BE2C (cell line): ENCODE measurements around the gene NBL1.
"Not testable (repeated sequence)": the region's sequence is repeated elsewhere in the genome, so short reads cannot be mapped to it uniquely, and the experiment has no call there.

Experiments
- DNase-seq: peaks from one replicate; pipeline ENCODE4 v3.0.0-alpha.2; 2020
- H3K27me3 ChIP-seq: fragments of 250-450 bp; sonication (Bioruptor Pico); 2 replicates; pipeline ENCODE4 v1.5.1; 2020; ENCODE audit warnings: mild to moderate bottlenecking
- H3K36me3 ChIP-seq: fragments of 250-450 bp; sonication (Bioruptor Pico); 2 replicates; pipeline ENCODE4 v1.5.1; 2020; ENCODE audit warnings: mild to moderate bottlenecking
- H3K4me1 ChIP-seq: fragments of 250-450 bp; sonication (Bioruptor Pico); 2 replicates; pipeline ENCODE4 v1.5.1; 2020
- H3K4me3 ChIP-seq: 2 replicates; pipeline ENCODE4 v1.5.1; 2011; ENCODE audit warnings: low read depth, low read length
- H3K9me3 ChIP-seq: fragments of 250-450 bp; sonication (Bioruptor Pico); 2 replicates; pipeline ENCODE4 v1.5.1; 2020
- TF ChIP-seq, protein P1 (sequence below): IDR thresholded peaks from 2 replicates; pipeline ENCODE4 v1.5.1; 2012; ENCODE audit warnings: mild to moderate bottlenecking, low read depth, low read length

The NBL1 gene

DNA sequence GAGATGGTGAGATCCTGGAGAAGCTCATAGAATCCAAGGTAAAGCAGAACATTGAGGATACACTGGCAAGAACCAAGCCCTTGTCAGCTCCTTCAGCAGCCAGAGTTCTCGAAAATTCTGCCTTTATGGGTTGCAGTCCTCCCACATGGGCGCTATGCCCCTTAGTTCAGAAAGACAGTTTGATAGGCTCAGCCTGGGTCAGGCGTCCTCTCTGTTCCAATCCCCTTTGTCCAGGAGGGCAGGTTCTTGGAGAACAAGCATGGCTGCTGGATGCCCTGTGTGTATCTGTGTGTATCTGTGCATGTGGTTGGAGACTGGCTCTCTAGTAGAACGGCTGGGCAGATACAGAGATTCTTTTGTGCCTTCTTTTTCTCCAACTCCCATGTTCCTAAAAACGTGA lies 8.0 kb upstream of the NBL1 start:
- Histone ChIP-seq H3K27me3 (no peaks in the 10 kb centered on the region), H3K4me1 (no peaks in the 10 kb centered on the region), H3K4me3 (no peak overlapping the region), H3K36me3 (no peaks in the 10 kb centered on the region), H3K9me3 (no peaks in the 10 kb centered on the region)
- DNase-seq = no peak
- TF ChIP-seq, protein P1, sequence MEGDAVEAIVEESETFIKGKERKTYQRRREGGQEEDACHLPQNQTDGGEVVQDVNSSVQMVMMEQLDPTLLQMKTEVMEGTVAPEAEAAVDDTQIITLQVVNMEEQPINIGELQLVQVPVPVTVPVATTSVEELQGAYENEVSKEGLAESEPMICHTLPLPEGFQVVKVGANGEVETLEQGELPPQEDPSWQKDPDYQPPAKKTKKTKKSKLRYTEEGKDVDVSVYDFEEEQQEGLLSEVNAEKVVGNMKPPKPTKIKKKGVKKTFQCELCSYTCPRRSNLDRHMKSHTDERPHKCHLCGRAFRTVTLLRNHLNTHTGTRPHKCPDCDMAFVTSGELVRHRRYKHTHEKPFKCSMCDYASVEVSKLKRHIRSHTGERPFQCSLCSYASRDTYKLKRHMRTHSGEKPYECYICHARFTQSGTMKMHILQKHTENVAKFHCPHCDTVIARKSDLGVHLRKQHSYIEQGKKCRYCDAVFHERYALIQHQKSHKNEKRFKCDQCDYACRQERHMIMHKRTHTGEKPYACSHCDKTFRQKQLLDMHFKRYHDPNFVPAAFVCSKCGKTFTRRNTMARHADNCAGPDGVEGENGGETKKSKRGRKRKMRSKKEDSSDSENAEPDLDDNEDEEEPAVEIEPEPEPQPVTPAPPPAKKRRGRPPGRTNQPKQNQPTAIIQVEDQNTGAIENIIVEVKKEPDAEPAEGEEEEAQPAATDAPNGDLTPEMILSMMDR = no peak

DNA sequence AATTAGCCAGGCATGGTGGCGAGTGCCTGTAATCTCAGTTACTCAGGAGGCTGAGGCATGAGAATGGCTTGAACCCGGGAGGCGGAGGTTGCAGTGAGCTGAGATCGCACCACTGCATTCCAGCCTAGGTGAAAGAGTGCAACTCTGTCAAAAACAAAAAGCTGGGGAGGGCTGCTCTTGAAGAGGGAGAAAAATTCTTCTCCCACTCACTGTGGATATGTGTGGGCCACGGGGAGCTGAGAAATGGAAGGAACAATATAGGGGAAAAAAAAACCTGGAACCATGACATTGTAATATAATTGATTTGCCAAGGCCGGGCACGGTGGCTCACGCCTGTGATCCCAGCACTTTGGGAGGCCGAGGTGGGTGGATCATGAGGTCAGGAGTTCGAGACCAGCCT lies 7.4 kb upstream of the NBL1 start:
- DNase-seq, H3K27me3 ChIP-seq, H3K9me3 ChIP-seq, H3K36me3 ChIP-seq, H3K4me1 ChIP-seq, H3K4me3 ChIP-seq: not testable (repeated sequence)

DNA sequence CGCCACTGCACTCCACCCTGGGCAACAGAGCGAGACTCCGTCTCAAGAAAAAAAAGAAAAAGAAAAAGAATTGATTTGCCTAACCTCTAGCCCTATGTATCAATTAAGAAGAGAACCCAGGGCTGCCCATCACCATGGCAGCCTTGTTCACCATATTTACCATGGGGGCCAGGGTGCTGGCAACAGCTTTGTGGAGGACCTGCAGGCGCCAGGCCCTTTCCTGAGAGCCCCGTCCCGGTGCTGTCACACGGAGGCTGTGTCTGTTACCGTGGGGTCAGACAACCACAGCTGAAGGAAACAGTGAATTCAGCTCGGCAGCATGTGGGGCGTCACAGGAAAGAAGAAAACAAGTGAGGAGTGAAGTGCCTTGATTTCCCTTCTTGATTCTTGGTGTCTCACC lies 6.5 kb upstream of the NBL1 start:
- TF ChIP-seq, protein P1 = no peak
- Histone ChIP-seq H3K4me3 (no peak overlapping the region), H3K36me3 (no peaks in the 10 kb centered on the region), H3K27me3 (no peaks in the 10 kb centered on the region), H3K9me3 (no peaks in the 10 kb centered on the region), H3K4me1 (no peaks in the 10 kb centered on the region)
- no peak for DNase-seq

DNA sequence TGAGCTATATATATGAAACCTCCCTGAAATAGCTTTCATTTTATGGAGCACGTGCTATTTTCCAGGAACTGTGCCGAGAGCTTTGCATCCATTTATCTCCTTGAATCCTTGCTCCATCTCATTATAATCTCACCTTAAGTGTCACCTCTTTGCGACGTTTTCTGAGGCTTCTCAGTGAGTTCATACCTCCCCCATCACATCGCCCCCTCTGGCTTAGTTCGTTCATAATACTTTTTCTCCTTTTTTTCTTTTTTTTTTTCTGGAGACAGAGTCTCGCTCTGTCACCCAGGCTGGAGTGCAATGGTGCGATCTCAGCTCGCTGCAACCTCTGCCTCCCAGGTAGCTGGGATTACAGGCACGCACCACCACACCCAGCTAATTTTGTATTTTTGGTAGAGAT lies 4.9 kb upstream of the NBL1 start:
- not testable (repeated sequence) for H3K4me1 ChIP-seq, H3K4me3 ChIP-seq, H3K36me3 ChIP-seq, H3K27me3 ChIP-seq, DNase-seq, H3K9me3 ChIP-seq

DNA sequence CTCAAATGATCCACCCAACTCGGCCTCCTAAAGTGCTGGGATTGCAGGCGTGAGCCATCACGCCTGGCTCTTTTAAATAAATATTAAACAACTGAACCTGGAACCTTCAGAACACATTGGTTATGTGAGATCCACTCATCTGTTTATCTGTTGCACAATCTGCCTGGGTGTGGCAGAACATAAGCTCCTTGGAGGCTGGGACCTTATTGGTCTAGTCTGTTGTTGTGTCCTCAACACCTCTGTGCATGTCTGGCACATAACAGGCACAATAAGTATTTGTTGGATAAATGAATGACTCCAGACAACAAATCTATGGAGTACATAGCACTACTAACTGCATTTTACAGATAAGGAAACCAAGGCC lies 4.1 kb upstream of the NBL1 start:
- Histone ChIP-seq H3K4me3 (no peak overlapping the region), H3K27me3 (0 out of 2 replicates have a peak, but pooled peaks cover 3% of the 10 kb centered on the region), H3K9me3 (no peaks in the 10 kb centered on the region), H3K4me1 (no peaks in the 10 kb centered on the region), H3K36me3 (no peaks in the 10 kb centered on the region)
- no peak for DNase-seq
- TF ChIP-seq, protein P1 = no peak

DNA sequence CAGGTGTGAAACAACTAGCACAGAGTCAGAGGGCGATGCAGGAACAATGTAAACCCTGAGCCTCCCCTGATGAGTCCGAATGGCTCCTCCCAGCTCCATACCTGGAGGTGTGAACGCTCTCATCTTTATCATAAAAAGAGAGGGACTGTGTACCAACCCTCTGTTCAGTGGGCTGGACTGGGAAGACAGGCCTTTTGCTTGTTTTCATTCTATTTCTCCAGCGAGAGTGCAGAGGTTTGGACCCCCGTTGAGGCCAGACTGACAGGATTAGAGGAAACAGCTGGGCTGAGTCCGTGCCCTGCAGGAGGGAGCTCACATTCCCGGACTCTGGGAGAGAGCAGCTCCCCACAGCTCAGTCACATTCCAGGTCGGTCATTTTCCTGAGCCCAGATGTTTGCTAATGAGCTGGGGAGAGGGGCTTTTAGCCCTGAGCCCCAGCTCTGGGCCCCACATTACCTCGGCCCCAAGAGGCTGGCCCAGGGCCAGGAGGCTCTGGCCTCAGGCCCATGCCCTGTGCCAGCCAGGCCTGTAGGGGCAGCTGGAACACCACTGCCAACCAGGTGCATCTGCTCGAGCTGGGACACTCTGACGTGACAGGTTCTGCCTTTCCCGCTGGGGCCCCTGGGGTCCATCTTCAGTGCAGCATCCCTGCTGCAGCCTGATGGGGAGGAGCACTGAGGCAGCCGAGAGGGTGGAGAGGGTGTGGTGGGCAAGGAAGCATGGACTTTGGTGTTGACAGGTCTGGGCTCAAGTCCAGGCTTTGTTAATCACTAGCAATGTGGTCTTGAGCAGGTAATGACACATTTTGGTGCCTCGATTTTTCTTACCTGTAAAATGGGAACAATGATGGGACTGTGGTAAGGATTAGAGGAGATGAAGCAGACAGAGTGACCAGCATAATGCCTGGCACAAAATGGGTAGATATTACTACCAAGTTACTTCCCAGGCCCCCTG lies 3.5 kb upstream of the NBL1 start:
- Histone ChIP-seq H3K27me3 (0 out of 2 replicates have a peak, but pooled peaks cover 3% of the 10 kb centered on the region), H3K36me3 (no peaks in the 10 kb centered on the region), H3K4me1 (no peaks in the 10 kb centered on the region), H3K9me3 (no peaks in the 10 kb centered on the region), H3K4me3 (no peak overlapping the region)
- peak; percentile 45 for DNase-seq
- TF ChIP-seq, protein P1 = no peak

DNA sequence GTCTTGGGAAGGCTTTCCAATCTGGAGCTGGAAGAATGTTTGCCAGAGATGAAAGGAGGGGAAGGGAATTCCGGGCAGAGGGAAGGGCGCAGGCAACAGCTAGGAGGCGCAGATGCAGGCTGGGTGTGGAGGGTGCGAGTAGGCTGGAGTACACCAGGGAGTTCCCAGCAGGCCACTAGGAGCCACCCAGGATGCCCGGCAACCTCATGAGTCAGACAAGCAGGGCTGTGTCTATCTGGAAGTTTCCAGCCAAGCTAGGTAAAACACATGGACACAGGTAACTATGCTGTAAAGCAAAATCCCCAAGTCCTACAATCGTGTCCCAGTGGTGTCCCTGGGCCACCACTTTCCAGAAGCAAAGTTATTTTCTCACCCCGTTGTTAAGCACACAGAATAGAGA lies 990 bp upstream of the NBL1 start:
- Histone ChIP-seq H3K4me1 (no peaks in the 10 kb centered on the region), H3K27me3 (0 out of 2 replicates have a peak, but pooled peaks cover 3% of the 10 kb centered on the region), H3K4me3 (no peak overlapping the region), H3K36me3 (no peaks in the 10 kb centered on the region), H3K9me3 (no peaks in the 10 kb centered on the region)
- DNase-seq = no peak
- TF ChIP-seq, protein P1 = no peak
